K562 (cell line): ENCODE data around the gene OSCP1. TPM values are rescaled to one million over a fixed set of nuclear protein-coding genes. Genes with fewer than 3 reads are reported as not detected.

Experiments
- ATAC-seq: fragments of 200-7000 bp; cut with Tn5 transposase; 3 replicates; pipeline ENCODE4 v1.9.1; 2020; ENCODE audit warnings: moderate library complexity
- BruUV-seq: library from RNA; stranded (reverse); fragments of 400-500 nt; replicated peaks from 2 replicates; lab custom pipeline; 2021; lab: Mats Ljungman, UMichigan
- CTCF ChIA-PET: fragments of 300-600 bp; formaldehyde crosslinking; extraction: SDS; loops from one replicate; lab custom pipeline; 2021; ENCODE audit warnings: low intra/inter-chr PET ratio; lab: Yijun Ruan, JAX
- POLR2A ChIA-PET: fragments of 300-600, 350-650 bp; sonication (Branson Sonifier 250); formaldehyde crosslinking; extraction: SDS; loops from one replicate; lab custom pipeline; 2021; ENCODE audit warnings: antibody characterized with exemption, inconsistent platforms; lab: Yijun Ruan, JAX
- DNase-seq, 4 experiments: peaks; one replicate each; pipeline versions ENCODE4 v3.0.0 to v3.0.0-alpha.2; 2011 to 2018; ENCODE audit warnings: low spot score in 3 of 4, mixed read lengths in 3 of 4; ENCODE audit errors: extremely low read depth in 1 of 4
- FAIRE-seq: peaks from 2 replicates; lab custom pipeline; 2011; peaks lifted over from hg19 to GRCh38; lab: Jason Lieb, UNC
- H2AFZ ChIP-seq: 2 replicates; pipeline ENCODE4 v1.6.0; 2011; ENCODE audit warnings: low read depth, low read length, control low read depth, inconsistent platforms
- H3K27ac ChIP-seq: fragments of 200-600 bp; 3 replicates; pipeline ENCODE4 v1.8.0; 2011; ENCODE audit warnings: low read depth, mild to moderate bottlenecking, control low read depth, inconsistent platforms, low read length, moderate library complexity, mixed read lengths; ENCODE audit errors: extremely low read depth
- H3K27me3 ChIP-seq, 2 experiments: fragments of 300-600 bp in 1 of 2; 2 replicates in 1 of 2; 3 replicates in 1 of 2; pipeline versions ENCODE4 v1.6.0 to v1.8.0; 2011; ENCODE audit warnings: inconsistent platforms in 2 of 2, low read length in 2 of 2, mild to moderate bottlenecking in 1 of 2, mixed read lengths in 1 of 2, moderate library complexity in 1 of 2; ENCODE audit not compliant: control insufficient read depth in 2 of 2, insufficient read depth in 2 of 2
- H3K36me3 ChIP-seq: fragments of 300-600 bp; 3 replicates; pipeline ENCODE4 v1.8.0; 2011; ENCODE audit warnings: mild to moderate bottlenecking, low read length, inconsistent platforms; ENCODE audit not compliant: control insufficient read depth, insufficient read depth
- H3K4me1 ChIP-seq, 2 experiments: fragments of 200-600 bp in 1 of 2; replicated peaks in 1 of 2; 2 replicates in 1 of 2; 3 replicates in 1 of 2; pipeline versions ENCODE4 v1.5.1 to v1.8.0; 2011; ENCODE audit warnings: inconsistent platforms in 2 of 2, low read length in 2 of 2, mild to moderate bottlenecking in 1 of 2, mixed read lengths in 1 of 2, moderate library complexity in 1 of 2; ENCODE audit not compliant: control insufficient read depth in 2 of 2, insufficient read depth in 2 of 2
- H3K4me2 ChIP-seq: 2 replicates; pipeline ENCODE4 v1.6.1; 2011; ENCODE audit warnings: low read length, control low read depth, inconsistent platforms, mixed read lengths; ENCODE audit not compliant: insufficient read depth
- H3K4me3 ChIP-seq: fragments of 200-600 bp; sonication (generic), shearing (Covaris generic); 2 replicates; pipeline ENCODE4 v1.5.1; 2016; ENCODE audit warnings: control low read depth, inconsistent platforms
- H3K79me2 ChIP-seq: fragments of 200-600 bp; 3 replicates; pipeline ENCODE4 v1.8.0; 2011; ENCODE audit warnings: low read length, inconsistent platforms; ENCODE audit not compliant: control insufficient read depth, insufficient read depth
- H3K9ac ChIP-seq, 2 experiments: 2 replicates each; pipeline versions ENCODE4 v1.6.0 to v1.6.1; 2011; ENCODE audit warnings: low read depth in 2 of 2, low read length in 2 of 2, control low read depth in 1 of 2, inconsistent platforms in 1 of 2, mild to moderate bottlenecking in 1 of 2, mixed read lengths in 1 of 2; ENCODE audit not compliant: insufficient read depth in 1 of 2
- H3K9me1 ChIP-seq: one replicate; pipeline ENCODE4 v1.6.0; 2011; ENCODE audit warnings: inconsistent platforms, mild to moderate bottlenecking, low read length, moderate library complexity; ENCODE audit not compliant: control insufficient read depth, insufficient read depth
- H3K9me3 ChIP-seq: replicated peaks from 2 replicates; pipeline ENCODE4 v1.5.1; 2011; ENCODE audit warnings: low read depth, low read length, inconsistent platforms; ENCODE audit not compliant: control insufficient read depth, insufficient read depth
- H4K20me1 ChIP-seq: replicated peaks from 2 replicates; pipeline ENCODE4 v1.6.1; 2011; ENCODE audit warnings: low read length, inconsistent platforms, mixed read lengths; ENCODE audit not compliant: control insufficient read depth, insufficient read depth
- EGR1 ChIP-seq: fragments of 450-650 bp; conservative IDR thresholded peaks from 2 replicates; pipeline ENCODE4 v1.6.1; 2017; ENCODE audit warnings: mild to moderate bottlenecking
- EWSR1 ChIP-seq: fragments of 450-650 bp; IDR thresholded peaks from 2 replicates; pipeline ENCODE4 v1.6.1; 2018; ENCODE audit warnings: borderline replicate concordance, mild to moderate bottlenecking, low read depth, moderate library complexity; ENCODE audit not compliant: partially characterized antibody
- GATA2 ChIP-seq: sonication (generic); formaldehyde crosslinking; IDR thresholded peaks from 2 replicates; pipeline ENCODE4 v1.4.0; 2020; ENCODE audit warnings: mild to moderate bottlenecking, missing genetic modification reagents
- GATAD2B ChIP-seq: fragments of 450-650 bp; IDR thresholded peaks from 2 replicates; pipeline ENCODE4 v1.6.1; 2017; ENCODE audit warnings: mild to moderate bottlenecking, borderline replicate concordance
- HDAC2 ChIP-seq: fragments of 450-650 bp; IDR thresholded peaks from 2 replicates; pipeline ENCODE4 v1.6.1; 2016; ENCODE audit warnings: mild to moderate bottlenecking
- HDAC3 ChIP-seq: fragments of 450-650 bp; IDR thresholded peaks from 2 replicates; pipeline ENCODE4 v1.6.1; 2018; ENCODE audit warnings: borderline replicate concordance, mild to moderate bottlenecking, moderate library complexity; ENCODE audit not compliant: partially characterized antibody
- HNRNPH1 ChIP-seq: fragments of 200-400 bp; formaldehyde crosslinking; optimal IDR thresholded peaks from 2 replicates; pipeline ENCODE3; 2017; ENCODE audit warnings: low read depth, mild to moderate bottlenecking, low read length, moderate library complexity
- KDM4B ChIP-seq, 2 experiments: fragments of 450-650 bp in 1 of 2; sonication (generic) in 1 of 2; IDR thresholded peaks; 2 replicates each; pipeline ENCODE4 v1.6.1; 2016 to 2017; ENCODE audit warnings: borderline replicate concordance in 2 of 2, antibody characterized with exemption in 1 of 2, low read depth in 1 of 2, mild to moderate bottlenecking in 1 of 2
- NCOA2 ChIP-seq, 2 experiments: fragments of 450-650 bp; IDR thresholded peaks; 2 replicates each; pipeline ENCODE4 v1.6.1; 2018; ENCODE audit warnings: mild to moderate bottlenecking in 2 of 2, moderate library complexity in 1 of 2; ENCODE audit not compliant: partially characterized antibody in 2 of 2
- SNIP1 ChIP-seq: fragments of 450-650 bp; IDR thresholded peaks from 2 replicates; pipeline ENCODE4 v1.7.1; 2017; ENCODE audit warnings: low read depth, mild to moderate bottlenecking
- ZNF76 ChIP-seq: fragments of 250-450 bp; sonication (Bioruptor Pico); IDR thresholded peaks from 2 replicates; pipeline ENCODE4 v1.4.0; 2020; ENCODE audit warnings: mild to moderate bottlenecking, moderate library complexity, borderline replicate concordance
- WGBS: fragments of 100-300 bp; shearing (Covaris generic); methylation state at CpG from one replicate; pipeline ENCODE4 v1.1.6; 2016; ENCODE audit warnings: low coverage, mixed read lengths; ENCODE audit not compliant: insufficient coverage; ENCODE audit errors: missing lambda C conversion rate; 5-methylcytosine and 5-hydroxymethylcytosine counted together
- in situ Hi-C: fragments of 300-500 bp; cut with MboI; formaldehyde crosslinking; loops from 4 replicates; pipeline ENCODE4 v1.15.0; 2018; ENCODE audit warnings: inconsistent platforms, mixed read lengths
- intact Hi-C: fragments of 100-400 bp; cut with micrococcal nuclease; formaldehyde crosslinking; loops from 2 replicates; pipeline ENCODE4 v1.14.2; 2022
- polyA plus RNA-seq, 8 experiments: library from polyadenylated mRNA; depleted of rRNA in 4 of 8; stranded (reverse) in 5 of 8; unstranded in 3 of 8; fragments of >200 nt; fragmentation: Nextera tagmentation in 2 of 8; fragmentation: Illumina TruSeq in 1 of 8; extraction: Ambion mirVana in 2 of 8; extraction: Trizol in 1 of 8; gene quantifications; 2 replicates each; pipeline versions ENCODE4 v1.2.1 to v1.2.3, GENCODE V29; 2011 to 2014; ENCODE audit warnings: inconsistent platforms in 1 of 8, missing spikeins in 1 of 8
- total RNA-seq, 7 experiments: library from RNA; depleted of rRNA in 6 of 7; stranded (reverse); fragments of >200 nt in 6 of 7; fragmentation: Illumina TruSeq in 2 of 7; extraction: Trizol in 2 of 7; gene quantifications; 2 replicates each; pipeline versions ENCODE4 v1.2.1 to v1.2.3, GENCODE V29; 2011 to 2021; ENCODE audit warnings: low replicate concordance in 1 of 7
- TF ChIP-seq, protein P1 (sequence below), 2 experiments: fragments of 450-650 bp; conservative IDR thresholded peaks; 2 replicates each; pipeline ENCODE4 v1.6.1; 2017; ENCODE audit warnings: mild to moderate bottlenecking in 2 of 2, moderate library complexity in 2 of 2
- TF ChIP-seq, protein P2 (sequence below), 2 experiments: fragments of 450-650 bp in 1 of 2; sonication (generic) in 1 of 2; formaldehyde crosslinking in 1 of 2; IDR thresholded peaks in 1 of 2; conservative IDR thresholded peaks in 1 of 2; 2 replicates each; pipeline versions ENCODE4 v1.6.1 to v1.8.1; 2016 to 2023; ENCODE audit warnings: mild to moderate bottlenecking in 2 of 2, moderate library complexity in 2 of 2, inconsistent platforms in 1 of 2, missing genetic modification reagents in 1 of 2
- TF ChIP-seq, protein P3 (sequence below), 2 experiments: fragments of 450-650 bp in 1 of 2; sonication (generic) in 1 of 2; formaldehyde crosslinking; conservative IDR thresholded peaks; 2 replicates each; pipeline versions ENCODE4 v1.4.0 to v1.8.1; 2020 to 2022; ENCODE audit warnings: mild to moderate bottlenecking in 1 of 2, missing genetic modification reagents in 1 of 2
- TF ChIP-seq, protein P4 (sequence below): fragments of 450-650 bp; formaldehyde crosslinking; IDR thresholded peaks from 2 replicates; pipeline ENCODE4 v1.4.0; 2020; ENCODE audit warnings: mild to moderate bottlenecking, mixed read lengths

OSCP1 gene
- total and polyA plus RNA-seq, 9 of the 15 experiments (the other 6 are each of a cell fraction or from before 2014, with no cell fraction given), result 0.15 to 0.40 (median 0.33) TPM; not detected in 5

DNA sequence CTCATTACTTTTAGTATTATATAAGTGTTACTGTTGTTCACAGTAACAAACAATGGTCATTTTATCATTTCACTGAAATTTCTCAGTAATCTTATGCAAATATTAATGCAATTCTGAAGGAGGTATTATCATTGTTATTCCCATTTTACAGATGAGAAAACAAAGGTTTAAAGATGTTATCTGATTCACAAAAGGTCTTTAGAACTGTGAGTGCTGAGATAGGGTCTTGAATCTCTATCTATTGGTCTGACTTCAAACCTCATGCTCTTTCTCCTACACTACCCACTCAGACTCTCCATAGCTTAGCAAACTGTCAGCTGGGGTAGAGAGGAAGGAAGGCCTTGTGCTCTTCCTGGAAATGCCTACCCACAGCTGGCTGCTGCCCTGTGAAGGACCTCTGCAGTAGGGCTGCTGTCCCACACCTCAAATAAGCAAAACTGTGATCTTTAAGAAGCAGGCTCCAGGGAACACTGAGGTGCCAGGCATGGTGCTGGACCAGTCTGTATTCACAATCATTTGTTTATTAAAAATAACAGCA lies 6.2 kb upstream of the OSCP1 start (continued):
- TF ChIP-seq, protein P1, sequence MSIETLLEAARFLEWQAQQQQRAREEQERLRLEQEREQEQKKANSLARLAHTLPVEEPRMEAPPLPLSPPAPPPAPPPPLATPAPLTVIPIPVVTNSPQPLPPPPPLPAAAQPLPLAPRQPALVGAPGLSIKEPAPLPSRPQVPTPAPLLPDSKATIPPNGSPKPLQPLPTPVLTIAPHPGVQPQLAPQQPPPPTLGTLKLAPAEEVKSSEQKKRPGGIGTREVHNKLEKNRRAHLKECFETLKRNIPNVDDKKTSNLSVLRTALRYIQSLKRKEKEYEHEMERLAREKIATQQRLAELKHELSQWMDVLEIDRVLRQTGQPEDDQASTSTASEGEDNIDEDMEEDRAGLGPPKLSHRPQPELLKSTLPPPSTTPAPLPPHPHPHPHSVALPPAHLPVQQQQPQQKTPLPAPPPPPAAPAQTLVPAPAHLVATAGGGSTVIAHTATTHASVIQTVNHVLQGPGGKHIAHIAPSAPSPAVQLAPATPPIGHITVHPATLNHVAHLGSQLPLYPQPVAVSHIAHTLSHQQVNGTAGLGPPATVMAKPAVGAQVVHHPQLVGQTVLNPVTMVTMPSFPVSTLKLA (conservative IDR thresholded peaks at IDR 0.05), result no peak
- TF ChIP-seq, protein P2, sequence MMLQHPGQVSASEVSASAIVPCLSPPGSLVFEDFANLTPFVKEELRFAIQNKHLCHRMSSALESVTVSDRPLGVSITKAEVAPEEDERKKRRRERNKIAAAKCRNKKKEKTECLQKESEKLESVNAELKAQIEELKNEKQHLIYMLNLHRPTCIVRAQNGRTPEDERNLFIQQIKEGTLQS (IDR thresholded peaks at IDR 0.05), result no peak
- TF ChIP-seq, protein P2 (CRISPR knock-in tag; conservative IDR thresholded peaks at IDR 0.05), result no peak
- TF ChIP-seq EGR1 (no peak), SNIP1 (no peak), GATA2 (CRISPR knock-in tag) (peak; percentile 48; the same call in 1 of the 2 replicates), HDAC2 (0 out of 2 replicates have a peak, but pooled peaks have one; percentile 28), GATAD2B (no peak)

DNA sequence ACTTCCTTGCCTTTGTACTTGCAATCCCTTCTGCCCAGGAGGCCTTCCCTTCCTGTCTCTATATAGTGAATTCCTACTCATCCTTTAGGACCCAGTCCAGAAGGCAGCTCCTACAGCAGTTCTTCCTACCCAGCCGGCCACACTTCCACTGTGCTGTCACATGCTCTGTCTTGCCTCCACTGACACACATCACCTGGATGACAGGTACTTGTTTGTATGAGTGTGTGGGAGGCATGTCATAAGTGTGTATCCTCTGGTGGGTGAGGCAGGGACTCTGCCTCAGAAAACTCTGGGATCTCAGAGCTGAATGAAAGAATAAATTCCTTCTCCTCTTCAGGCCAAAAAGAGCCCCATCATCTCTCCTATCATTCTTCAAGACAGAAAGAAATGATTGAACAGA lies 5.1 kb upstream of the OSCP1 start:
- H3K27ac ChIP-seq, result no peak overlapping the region
- no peaks in the 10 kb centered on the region for H3K9me1 ChIP-seq
- CTCF ChIA-PET, result no interaction called here
- peaks cover 62% of the 10 kb centered on the region for H3K36me3 ChIP-seq
- no peak overlapping the region for H3K4me2 ChIP-seq
- H3K4me1 ChIP-seq, result peaks cover 13 to 17% of the 10 kb centered on the region in 2 experiments; a peak in 4 of 5 replicates
- ATAC-seq (no peak; the same call in 2 of the 3 replicates), DNase-seq (no peak), FAIRE-seq (no peak)
- POLR2A ChIA-PET, result interaction anchor here (0.6 to 4.0 kb wide), 6 partner anchors 7 to 1633 kb away, joined by 3 to 37 read pairs (median 4); partner anchors contain the start of genes CSF3R and MRPS15
- BruUV-seq, result no TSS peak
- no peak overlapping the region for H2AFZ ChIP-seq
- no peaks in the 10 kb centered on the region for H3K9me3 ChIP-seq
- in situ Hi-C loops (no loop called here), intact Hi-C loops (no loop called here)
- no peak overlapping the region for H3K9ac ChIP-seq
- WGBS, result 75% methylated on average over 1 of the region's 1 CpG
- H3K4me3 ChIP-seq, result no peak overlapping the region
- no peaks in the 10 kb centered on the region for H3K79me2 ChIP-seq
- H4K20me1 ChIP-seq, result no peaks in the 10 kb centered on the region
- H3K27me3 ChIP-seq, result no peaks in the 10 kb centered on the region
- TF ChIP-seq, protein P3, sequence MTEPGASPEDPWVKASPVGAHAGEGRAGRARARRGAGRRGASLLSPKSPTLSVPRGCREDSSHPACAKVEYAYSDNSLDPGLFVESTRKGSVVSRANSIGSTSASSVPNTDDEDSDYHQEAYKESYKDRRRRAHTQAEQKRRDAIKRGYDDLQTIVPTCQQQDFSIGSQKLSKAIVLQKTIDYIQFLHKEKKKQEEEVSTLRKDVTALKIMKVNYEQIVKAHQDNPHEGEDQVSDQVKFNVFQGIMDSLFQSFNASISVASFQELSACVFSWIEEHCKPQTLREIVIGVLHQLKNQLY (CRISPR knock-in tag; conservative IDR thresholded peaks at IDR 0.05), result no peak
- no peak for TF ChIP-seq KDM4B (IDR thresholded peaks at IDR 0.05; ENCODE audit: borderline replicate concordance in 2 of 2, low read depth in 1 of 2)
- TF ChIP-seq HDAC3, result no peak
- TF ChIP-seq HNRNPH1, result no peak
- TF ChIP-seq, protein P4, sequence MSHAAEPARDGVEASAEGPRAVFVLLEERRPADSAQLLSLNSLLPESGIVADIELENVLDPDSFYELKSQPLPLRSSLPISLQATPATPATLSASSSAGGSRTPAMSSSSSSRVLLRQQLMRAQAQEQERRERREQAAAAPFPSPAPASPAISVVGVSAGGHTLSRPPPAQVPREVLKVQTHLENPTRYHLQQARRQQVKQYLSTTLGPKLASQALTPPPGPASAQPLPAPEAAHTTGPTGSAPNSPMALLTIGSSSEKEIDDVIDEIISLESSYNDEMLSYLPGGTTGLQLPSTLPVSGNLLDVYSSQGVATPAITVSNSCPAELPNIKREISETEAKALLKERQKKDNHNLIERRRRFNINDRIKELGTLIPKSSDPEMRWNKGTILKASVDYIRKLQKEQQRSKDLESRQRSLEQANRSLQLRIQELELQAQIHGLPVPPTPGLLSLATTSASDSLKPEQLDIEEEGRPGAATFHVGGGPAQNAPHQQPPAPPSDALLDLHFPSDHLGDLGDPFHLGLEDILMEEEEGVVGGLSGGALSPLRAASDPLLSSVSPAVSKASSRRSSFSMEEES (CRISPR knock-in tag), result no peak
- no peak for TF ChIP-seq EWSR1
- no peak for TF ChIP-seq NCOA2 (IDR thresholded peaks at IDR 0.05; ENCODE audit: partially characterized antibody in 2 of 2)
- no peak for TF ChIP-seq ZNF76 (CRISPR knock-in tag)
